ENCODE data around the gene SCUBE1.

Gene SCUBE1

DNA sequence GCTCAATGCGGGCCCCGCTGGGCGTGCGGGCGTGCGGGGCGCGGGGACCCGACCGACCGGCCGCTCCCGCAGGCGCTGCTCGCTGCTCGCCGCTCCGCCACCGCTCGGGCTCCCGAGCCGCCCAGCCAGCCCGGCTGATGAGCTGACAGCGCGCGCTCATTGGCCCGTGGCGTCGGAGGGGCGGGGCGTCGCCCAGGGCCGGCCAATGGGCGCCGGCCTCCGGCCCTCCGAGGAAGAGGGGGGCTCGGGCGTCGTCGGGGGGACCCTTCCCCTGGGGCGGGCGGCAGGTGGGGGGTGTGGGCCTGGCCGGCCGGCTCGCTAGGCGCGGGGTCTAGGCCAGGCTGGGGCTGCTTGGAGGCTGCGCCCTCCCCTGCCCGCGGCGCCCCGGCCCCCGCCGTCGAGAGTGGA lies at the start of gene SCUBE1:
Gene SCUBE1, minus strand, starts transcription at position 111 of the 408 bp plus-strand sequence. CDS start 111 bp downstream, outside the sequence.
- in situ Hi-C loops (cut with MboI; ENCODE audit: low sequenced_read_pairs): loop anchor here (10.0 kb wide), 1 partner anchor 68 kb away; no protein-coding TSS in a partner anchor

DNA sequence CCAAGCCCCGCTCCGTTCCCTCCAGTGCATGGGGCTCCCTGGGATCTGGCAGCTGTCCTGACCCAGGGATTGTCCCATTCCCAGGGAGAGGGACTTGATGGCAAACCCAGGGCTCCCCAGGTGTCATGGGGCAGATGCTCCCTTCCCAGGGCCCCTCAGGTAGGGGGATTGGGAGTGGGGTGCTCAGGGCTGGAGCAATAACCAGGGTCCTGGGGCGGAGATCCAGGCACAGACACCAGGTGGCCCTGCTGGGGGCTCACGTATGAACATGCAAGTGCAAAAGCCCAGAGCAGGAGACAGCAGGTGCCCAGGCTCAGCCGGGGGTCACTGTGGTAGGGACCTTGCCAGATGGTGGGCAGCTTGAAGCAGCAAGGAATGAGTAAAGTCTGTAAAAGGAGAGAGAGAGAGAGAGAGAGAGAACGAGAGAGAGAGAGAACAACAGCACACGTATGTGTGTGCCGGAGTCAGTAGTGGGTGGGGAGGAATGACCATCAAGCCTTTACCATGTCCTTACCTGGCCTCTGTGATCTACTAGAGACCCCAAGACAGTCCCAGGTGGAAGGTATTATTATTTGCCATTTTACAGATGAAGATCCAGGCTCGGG lies 49.3 kb upstream of the SCUBE1 start:
- in situ Hi-C loops (cut with MboI; ENCODE audit: low sequenced_read_pairs): no loop called here

DNA sequence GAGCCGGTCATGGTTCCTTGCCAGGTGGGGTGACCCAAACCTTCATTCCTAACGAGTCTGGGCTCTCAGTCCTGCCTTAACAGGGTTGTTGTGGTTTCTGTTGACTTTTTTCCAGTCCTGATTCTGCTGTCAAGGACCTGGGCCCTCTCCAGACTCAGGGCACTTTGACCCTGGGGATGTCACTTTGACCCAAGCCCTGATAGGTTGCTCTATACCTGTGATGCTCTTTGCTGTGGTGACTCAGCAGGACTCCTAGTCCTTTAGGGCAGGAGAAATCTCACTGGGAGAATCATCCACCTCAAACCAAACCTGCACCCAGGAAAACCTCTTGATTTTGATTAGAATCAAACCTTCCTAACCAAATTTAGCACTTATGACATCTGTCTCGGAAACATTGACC lies 48.1 kb upstream of the SCUBE1 start:
- in situ Hi-C loops (cut with MboI; ENCODE audit: low sequenced_read_pairs): no loop called here

DNA sequence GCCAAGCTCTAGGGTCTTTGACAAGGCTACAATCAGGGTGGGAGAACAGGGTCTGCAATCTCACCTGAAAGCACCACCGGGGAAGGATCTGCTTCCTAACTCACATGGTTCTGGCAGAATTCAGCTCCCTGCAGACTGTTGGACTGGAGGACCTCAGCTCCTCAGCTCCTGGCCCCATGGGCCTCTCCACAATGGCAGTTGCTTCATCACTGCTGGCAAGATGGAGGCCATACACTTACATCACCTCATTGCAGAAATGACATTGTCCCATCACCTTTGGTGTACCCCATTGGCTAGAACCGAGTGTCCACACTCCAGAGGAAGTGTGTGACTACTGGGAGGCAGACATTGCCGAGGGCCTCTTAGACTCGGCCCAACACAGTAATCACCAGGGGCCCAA lies 47.7 kb upstream of the SCUBE1 start:
- in situ Hi-C loops (cut with MboI; ENCODE audit: low sequenced_read_pairs): no loop called here

DNA sequence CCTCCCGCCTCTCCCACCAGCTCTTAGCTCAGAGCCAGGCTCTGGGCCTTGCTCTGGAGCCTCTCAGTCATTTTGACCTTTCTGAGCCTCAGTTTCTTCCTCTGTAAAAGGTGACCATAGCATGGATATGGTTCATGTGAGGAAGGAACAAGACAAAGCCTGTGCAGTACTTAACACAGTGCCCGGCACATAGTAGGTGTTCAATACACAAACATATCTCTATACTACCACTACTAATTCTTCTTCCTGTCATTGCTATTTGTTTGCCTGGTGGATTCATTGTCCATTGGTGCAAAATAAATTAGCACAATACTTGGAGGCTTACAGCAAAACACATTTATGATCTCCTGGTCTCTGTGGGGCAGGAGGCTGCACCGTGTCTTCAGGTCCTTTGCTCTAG lies 47.0 kb upstream of the SCUBE1 start:
- in situ Hi-C loops (cut with MboI; ENCODE audit: low sequenced_read_pairs): no loop called here

DNA sequence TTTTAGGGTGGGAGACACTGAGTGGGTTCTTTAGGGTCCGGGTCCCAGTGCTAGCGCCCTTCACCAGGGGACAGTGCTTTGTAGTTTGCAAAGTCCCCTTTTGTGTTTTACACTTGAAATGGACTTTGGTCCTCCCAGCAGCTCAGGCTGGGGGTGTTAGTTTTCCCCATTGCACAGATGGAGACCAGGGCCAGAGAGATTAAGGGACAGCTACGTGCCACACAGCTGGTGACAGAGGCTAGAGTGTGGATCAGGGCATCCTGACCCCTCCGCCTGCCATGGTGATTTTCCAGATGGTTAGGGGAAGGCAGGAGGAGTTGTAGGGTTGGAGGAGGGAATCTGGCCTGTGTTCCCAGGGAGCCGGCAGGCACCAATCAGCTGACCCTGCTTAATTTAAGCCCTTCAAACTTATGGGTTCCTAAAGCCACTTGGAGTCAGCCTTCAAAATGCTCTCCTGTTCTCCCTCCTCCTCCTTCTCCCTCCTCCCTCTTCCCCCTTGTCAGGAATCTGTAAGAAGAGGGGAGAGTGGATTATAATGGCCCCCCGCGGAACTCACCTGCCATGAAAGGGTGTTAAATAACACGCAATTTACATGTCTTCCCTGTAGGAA lies 46.2 kb upstream of the SCUBE1 start:
- in situ Hi-C loops (cut with MboI; ENCODE audit: low sequenced_read_pairs): no loop called here

DNA sequence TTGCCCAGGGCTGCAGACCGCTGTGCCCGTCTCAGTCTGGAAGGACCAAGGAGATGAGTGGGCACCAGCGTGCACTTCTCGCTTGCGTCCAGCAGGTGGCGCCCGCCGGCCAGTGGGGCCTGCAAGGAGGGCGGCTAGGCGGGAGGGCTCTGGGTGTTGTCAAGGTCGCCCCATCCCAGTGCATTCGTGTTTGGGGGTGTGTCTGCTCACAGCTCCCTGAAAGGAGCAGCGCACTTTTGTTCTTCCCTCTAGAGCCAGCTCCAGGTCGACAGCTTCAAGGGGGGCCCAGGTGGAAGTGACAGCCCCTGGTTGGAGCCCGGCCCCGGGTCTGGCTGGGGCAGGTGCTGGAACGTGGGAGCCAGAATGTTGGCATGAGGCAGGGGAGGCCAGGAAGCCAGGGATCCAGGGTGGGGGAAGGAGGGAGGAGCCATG lies 45.3 kb upstream of the SCUBE1 start:
- in situ Hi-C loops (cut with MboI; ENCODE audit: low sequenced_read_pairs): no loop called here

DNA sequence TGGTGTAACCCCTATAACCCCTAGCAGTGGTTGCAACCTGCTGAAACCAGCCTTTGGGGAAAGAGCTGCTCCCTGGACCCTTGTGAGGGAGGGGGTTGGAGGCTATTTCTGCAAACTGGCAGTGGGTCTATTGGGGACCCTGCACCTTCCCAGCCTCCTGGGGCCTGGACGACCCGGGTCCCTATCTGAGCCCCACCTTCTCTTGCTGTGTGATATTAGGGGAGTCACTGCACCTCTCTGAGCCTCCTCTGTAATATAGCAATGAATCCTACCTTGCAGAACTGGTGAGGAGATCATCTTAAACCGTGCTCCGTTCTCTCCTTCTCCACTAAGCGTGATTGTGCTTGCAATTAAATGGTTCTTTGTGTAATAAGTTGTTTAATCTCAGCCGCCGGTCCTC lies 44.6 kb upstream of the SCUBE1 start:
- in situ Hi-C loops (cut with MboI; ENCODE audit: low sequenced_read_pairs): no loop called here

DNA sequence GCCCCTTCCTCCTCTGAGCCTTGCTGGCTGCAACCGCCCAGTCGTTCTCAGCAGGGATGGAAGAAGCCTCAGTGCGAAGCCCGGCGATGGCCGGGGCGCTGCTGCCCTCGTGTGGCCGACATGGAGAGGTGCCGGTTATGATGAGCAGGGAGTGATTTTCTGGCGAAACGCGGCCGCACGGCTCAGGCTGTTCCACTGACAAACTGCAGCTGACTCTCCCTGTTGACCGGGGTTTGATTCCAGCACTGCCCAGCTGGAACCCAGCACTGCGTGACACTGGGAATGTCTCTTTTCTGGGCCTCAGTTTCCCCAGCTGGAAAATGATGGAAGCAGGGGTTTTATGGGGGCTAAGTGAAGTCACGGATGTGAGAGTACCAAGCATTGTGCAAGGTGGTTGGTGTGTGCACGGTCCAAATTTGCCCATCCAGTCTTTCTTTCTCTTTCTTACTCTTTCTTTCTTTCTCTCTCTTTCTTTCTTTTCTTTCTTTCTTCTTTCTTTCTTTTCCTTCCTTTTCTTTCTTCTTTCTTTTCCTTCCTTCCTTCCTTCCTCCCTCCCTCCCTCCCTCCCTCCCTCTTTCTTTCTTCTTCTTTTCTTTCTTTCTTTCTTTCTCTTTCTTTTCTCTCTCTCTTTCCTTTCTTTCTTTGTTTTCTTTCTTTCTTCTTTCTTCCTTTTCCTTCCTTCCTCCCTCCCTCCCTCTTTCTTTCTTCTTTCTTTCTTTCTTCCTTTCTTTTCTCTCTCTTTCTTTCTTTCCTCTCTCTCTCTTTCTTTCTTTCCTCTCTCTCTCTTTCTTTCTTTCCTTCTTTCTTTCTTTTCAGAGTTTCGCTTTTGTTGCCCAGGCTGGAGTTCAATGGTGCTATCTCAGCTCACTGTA lies 42.8 kb upstream of the SCUBE1 start:
- in situ Hi-C loops (cut with MboI; ENCODE audit: low sequenced_read_pairs): no loop called here

DNA sequence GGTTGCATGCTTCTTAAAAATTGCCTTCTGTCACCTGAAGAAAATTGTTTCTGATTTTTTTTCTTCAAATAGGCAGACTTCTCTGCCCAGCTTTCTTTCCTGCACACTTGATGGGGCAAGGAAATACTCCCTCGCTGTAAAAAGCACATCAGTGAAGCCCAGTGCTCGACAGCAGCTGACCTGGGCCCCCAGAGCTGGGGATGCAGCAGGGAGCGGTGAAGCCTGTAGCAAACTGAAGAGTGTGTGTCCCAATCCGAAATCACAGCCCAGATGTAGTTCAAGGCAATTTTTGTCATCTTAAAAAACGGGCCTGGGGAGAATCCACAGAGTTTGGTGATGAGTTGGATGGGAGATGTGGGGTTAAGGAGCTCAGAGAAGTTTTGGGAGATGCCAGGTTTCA lies 41.7 kb upstream of the SCUBE1 start:
- in situ Hi-C loops (cut with MboI; ENCODE audit: low sequenced_read_pairs): loop anchor here (5.0 kb wide), 1 partner anchor 113 kb away; no protein-coding TSS in a partner anchor

DNA sequence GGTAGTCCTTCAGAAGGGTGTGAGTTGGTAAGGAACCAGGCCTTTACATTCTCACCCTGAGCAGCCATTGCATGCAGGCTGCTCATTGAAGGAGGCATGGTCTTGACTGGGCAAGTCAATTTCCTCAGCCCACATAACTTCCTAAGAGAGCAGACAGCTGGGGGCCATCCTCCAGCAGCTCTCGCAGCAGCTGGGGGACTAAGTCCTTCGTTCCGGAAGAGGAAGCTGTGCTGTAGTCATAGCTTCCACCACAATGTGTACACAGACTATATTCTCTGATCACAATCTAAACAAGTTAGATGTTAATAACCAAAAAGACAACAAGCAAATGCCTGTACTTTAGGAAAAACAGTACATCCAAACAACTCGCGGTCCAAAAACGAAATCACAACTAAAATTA lies 38.5 kb upstream of the SCUBE1 start:
- in situ Hi-C loops (cut with MboI; ENCODE audit: low sequenced_read_pairs): loop anchor here (5.0 kb wide), 1 partner anchor 109 kb away; no protein-coding TSS in a partner anchor

DNA sequence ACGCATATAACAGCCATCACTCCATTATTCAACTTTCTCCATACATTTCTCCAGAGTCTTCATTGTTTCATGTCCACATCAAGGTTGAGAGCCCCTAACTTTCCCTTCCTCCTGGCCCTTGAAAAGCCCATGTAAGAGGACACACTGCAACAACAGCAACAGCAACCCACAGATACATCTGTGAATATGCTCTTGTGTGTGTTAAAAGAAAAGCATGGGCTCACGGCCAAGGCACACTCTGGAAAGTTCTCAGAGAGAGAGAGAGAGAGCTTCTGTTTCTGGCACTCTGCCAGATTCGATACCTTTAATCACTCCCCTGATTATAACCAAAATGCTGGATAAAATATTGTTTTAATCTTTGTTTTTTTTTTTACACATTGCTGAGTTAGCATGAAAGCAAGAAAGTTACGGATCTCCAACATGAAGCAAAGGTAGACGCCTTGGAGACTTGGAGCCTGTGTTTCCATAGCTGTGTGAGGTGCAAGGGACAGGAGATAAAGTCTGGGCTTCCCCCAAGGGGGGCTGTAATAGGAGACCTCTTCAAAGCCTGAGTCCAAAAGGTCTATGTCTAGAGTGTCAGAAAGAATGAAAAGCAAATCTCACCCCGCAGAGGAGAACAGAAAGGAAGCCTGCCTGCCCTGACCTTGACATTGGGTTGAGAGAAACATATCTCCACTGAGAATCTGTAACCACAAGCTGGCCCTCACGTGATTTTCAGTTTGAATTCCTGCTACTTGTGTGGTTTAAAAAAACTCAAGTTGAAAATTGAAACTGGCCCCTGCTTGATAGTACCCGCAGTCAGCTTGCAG lies 34.9 kb upstream of the SCUBE1 start:
- in situ Hi-C loops (cut with MboI; ENCODE audit: low sequenced_read_pairs): no loop called here

DNA sequence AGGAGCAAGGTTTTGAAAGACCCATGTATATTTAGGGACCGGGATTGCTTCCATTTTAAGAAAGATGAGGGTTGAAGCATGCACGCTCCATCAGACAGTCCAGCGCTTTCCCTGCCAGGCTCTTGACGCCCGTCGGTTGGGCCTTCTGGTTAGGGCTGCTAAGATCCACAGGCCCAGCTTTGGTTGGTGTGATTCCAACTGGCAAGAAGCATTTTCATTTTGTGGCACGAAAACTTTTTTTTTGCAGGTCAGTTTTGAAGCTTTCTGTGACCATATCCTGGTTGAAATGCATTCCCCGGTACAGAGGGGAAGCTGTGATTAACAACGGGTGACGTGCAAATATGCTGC lies 34.4 kb upstream of the SCUBE1 start:
- in situ Hi-C loops (cut with MboI; ENCODE audit: low sequenced_read_pairs): no loop called here

DNA sequence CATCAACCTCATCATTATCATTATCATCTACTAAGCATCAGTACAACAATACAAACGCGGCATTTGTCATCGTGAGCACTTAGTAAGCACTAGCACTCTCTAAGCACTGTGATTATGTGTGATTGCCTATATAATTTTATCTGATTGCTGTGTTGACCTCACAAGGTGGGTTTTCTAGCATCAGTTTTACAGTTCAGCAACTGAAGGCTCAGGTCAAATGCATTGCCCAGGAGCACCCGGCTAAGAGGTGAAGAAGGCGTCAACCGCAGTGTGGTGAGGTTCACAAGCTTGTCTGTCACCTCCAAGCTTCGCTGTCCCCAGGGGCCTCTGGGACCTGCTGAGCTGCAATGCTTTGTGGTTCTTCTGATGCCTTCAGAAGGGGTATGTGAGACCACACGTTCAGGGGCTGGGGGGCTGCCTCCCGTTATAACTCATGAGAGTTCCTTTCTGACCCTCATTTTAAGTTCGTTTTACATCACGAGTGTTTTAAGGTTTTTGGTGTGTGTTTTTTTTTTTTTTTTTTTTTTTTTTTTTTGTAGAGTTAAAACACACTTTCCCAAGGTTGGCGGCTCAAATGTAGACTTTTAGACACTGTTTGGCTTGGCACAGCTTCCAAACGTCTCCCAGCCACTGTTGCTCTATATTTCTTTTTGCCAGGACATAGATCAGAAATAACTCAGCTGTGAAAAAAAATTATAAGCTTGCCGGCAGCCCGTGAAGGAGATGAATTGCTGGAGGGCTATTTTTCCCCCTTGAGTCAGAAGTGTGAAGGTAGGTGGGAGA lies 33.8 kb upstream of the SCUBE1 start:
- in situ Hi-C loops (cut with MboI; ENCODE audit: low sequenced_read_pairs): no loop called here

DNA sequence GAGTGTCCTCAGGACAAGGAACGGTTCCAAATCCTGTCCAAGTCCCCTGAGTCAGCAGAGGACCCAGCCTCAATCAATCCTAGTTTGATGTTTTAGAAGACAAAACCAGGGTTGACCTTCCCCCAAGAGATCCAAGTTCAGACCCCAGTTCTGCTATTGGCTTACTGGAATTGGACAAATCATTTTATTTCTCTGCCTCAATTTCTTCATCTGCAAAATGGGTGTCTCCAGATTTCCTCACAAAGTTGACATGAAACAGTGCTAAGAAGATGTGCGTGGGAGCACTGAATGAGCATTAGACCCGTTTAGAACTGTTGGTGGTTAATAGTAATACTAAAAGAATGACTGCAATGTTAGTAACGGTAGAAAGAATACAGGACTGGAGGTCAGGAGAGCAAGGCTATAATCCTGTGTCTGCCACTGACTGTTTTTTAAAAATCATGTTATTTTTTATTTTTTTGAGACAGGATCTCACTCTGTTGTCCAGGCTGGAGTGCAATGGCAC lies 32.8 kb upstream of the SCUBE1 start:
- in situ Hi-C loops (cut with MboI; ENCODE audit: low sequenced_read_pairs): no loop called here

DNA sequence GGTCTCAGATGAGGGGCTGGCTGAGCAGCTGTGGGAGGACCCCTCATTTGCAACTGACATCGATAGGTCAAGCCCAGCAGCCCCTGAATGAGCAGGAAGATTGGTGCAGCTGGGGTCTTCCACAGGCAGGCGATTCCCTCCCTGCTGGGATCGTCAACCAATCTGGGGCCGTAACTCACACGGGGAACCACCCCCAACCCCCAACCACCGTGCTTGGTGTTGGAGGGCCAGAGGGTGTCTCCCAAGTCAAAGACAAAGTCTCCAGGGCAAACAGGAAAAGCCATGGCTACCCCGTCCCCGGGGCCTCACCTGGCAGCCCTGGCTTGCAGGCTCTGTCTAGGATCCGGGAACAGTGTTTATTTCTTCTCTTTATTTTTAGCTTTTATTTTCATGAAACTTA lies 26.9 kb upstream of the SCUBE1 start:
- in situ Hi-C loops (cut with MboI; ENCODE audit: low sequenced_read_pairs): no loop called here

DNA sequence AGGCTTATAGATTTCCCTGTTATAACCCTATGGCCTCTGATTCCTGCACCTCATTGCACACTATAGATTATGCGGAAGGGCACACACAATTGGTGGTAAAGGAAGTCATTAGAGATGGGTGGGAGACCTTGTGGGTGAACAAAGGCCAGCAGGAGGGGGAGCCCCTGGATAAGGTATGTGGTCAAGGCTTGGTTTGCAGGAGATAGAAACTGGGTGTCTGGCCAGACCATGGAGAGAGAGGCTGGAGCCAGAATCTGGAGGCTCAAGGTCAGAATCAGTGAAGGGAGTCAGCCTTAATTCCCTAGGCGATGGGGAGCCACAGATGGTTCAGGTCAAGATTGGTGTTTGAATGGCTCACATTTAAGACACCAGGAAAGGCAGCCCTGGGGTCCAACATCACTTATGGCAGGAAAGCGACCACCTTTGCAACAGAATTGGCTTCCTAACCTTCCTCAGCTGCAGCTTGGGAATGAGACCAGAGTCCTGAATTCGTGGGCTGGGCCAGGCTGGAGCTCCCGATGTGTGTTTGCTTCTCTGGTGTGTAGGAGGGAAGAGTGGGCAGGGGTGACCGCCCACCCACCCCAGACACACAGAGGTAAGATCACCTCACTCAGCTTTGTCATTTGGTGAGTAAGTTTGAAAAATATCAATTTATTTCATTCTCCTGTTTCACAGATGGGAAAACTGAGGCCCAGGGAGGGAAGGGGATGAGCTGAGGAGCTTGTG lies 22.7 kb upstream of the SCUBE1 start:
- in situ Hi-C loops (cut with MboI; ENCODE audit: low sequenced_read_pairs): no loop called here

DNA sequence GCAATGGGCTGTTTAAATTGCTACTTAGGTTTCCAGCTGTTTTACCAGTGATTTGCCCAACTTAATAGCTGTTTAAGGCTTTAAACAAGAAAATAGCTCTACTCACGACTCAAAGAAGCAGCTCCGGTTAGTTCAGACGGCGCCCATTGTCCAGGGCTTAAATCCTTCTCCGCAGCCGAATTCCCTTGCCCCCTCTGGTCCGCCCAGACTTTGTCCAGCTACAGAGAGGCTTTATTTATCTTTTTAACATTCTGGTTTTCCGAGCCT lies 20.9 kb upstream of the SCUBE1 start:
- in situ Hi-C loops (cut with MboI; ENCODE audit: low sequenced_read_pairs): no loop called here

DNA sequence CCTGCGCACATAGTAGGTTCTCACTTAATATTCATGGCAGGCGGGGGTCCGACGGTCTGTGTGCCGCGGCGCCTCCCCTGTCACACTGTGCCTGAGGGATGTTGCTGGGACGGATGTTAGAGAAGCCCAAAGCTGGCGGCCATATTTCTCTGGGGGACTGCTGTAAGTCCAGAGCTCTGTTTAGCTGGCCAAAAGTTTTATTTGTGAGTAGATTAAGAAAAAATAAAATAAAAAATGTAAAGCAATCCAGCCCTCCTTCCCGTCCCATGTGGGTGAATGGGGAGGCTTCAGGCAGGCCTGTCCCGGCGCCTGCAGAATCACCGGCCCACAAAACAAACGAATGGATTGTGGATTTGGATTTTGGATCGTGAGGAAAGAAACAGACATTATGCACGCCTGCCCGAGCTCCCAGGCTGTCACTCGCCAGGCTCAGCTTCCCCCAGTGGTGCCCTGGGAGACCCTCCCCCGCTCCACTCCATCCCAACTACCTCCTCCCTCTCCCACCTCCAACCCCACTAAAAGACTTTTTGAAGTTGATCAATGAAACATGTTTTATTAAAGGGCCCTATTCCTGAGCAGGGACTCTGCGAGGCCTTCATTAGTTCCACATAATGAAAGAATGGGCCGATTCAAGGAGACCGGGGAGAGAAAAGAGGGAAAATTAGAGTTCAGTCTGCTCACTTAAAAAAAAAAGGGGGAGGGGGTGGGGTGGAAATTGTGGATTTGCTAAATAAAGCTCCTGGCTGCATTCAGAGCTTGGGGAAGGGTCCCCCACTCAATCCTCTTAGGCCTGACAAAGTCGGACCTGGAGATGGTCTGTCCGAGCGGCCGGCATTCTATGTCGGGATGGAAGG lies 20.4 kb upstream of the SCUBE1 start:
- in situ Hi-C loops (cut with MboI; ENCODE audit: low sequenced_read_pairs): no loop called here

Data from HL-60/S4 (cell line).